ACC112 (cell line): ENCODE data around the gene ARHGEF12.

ENCODE experiments used
- H2AFZ ChIP-seq: fragments of 200-600 bp; sonication (generic); one replicate; pipeline ENCODE4 v1.6.0; 2017; ENCODE audit warnings: antibody characterized with exemption, low read length; ENCODE audit not compliant: unreplicated experiment
- H3K27ac ChIP-seq: fragments of 200-600 bp; sonication (generic); 2 replicates; pipeline ENCODE4 v1.5.1; 2014; ENCODE audit warnings: low read depth, mild to moderate bottlenecking, antibody characterized with exemption, low read length, moderate library complexity
- H3K27me3 ChIP-seq: fragments of 200-600 bp; sonication (generic); 2 replicates; pipeline ENCODE4 v1.6.1; 2014; ENCODE audit warnings: mild to moderate bottlenecking, antibody characterized with exemption, low read length, moderate library complexity, mixed read lengths; ENCODE audit not compliant: insufficient read depth
- H3K36me3 ChIP-seq: fragments of 200-600 bp; sonication (generic); 2 replicates; pipeline ENCODE4 v1.6.1; 2016; ENCODE audit warnings: mild to moderate bottlenecking, antibody characterized with exemption, low read length, moderate library complexity, mixed read lengths; ENCODE audit not compliant: insufficient read depth
- H3K4me1 ChIP-seq: fragments of 200-600 bp; sonication (generic); one replicate; pipeline ENCODE4 v1.6.1; 2016; ENCODE audit warnings: low read length, mixed read lengths; ENCODE audit not compliant: insufficient read depth, unreplicated experiment, control insufficient read depth
- H3K4me3 ChIP-seq: fragments of 200-600 bp; sonication (generic); 2 replicates; pipeline ENCODE4 v1.5.1; 2014; ENCODE audit warnings: mild to moderate bottlenecking, low read depth, low read length
- H3K79me2 ChIP-seq: fragments of 200-600 bp; sonication (generic); one replicate; pipeline ENCODE4 v1.6.0; 2016; ENCODE audit warnings: low read length; ENCODE audit not compliant: control insufficient read depth, unreplicated experiment, insufficient read depth

Gene ARHGEF12

DNA sequence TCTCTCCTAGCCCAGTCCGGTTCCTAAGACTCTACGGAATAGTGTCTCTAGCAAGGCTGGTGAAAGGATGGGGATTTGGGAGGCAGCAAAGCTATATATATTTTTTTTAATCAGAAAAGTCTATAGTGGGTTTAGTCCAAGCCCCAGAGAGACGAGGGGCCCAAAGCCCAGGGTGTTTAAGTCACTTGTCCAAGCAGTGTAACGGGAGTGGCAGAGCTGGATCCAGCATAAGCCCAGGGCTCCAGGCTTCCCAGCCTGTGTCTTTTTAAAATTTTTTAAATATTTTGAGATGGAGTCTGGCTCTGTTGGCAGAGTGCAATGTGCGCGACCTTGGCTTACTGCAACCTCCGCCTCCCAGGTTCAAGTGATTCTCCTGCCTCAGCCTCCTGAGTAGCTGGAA lies 182.1 kb downstream of the ARHGEF12 start:
- no peaks in the 10 kb centered on the region for H3K36me3 ChIP-seq
- H3K27ac ChIP-seq, result no peak overlapping the region
- H2AFZ ChIP-seq, result no peak overlapping the region
- H3K79me2 ChIP-seq, result no peaks in the 10 kb centered on the region
- peaks cover 23% of the 10 kb centered on the region for H3K27me3 ChIP-seq
- H3K4me3 ChIP-seq, result no peak overlapping the region
- no peaks in the 10 kb centered on the region for H3K4me1 ChIP-seq

DNA sequence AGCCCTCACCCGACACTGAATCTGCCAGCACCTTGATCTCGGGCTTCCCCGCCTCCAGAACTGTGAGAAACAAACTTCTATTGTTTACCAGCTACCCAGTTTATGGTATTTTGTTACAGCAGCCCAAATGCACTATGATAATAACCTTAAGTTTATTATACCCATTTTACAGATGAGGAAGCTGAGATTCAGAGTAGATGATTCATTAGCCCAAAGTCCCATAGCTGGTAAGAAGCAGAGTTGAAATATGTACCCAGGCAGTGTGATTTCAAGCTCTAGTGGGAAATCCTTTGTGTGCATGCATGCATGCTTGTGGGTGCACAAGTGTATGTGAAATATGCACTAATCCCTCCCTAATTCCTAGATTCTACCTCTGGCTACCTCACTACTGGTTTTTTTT lies 183.3 kb downstream of the ARHGEF12 start:
- no peak overlapping the region for H2AFZ ChIP-seq

DNA sequence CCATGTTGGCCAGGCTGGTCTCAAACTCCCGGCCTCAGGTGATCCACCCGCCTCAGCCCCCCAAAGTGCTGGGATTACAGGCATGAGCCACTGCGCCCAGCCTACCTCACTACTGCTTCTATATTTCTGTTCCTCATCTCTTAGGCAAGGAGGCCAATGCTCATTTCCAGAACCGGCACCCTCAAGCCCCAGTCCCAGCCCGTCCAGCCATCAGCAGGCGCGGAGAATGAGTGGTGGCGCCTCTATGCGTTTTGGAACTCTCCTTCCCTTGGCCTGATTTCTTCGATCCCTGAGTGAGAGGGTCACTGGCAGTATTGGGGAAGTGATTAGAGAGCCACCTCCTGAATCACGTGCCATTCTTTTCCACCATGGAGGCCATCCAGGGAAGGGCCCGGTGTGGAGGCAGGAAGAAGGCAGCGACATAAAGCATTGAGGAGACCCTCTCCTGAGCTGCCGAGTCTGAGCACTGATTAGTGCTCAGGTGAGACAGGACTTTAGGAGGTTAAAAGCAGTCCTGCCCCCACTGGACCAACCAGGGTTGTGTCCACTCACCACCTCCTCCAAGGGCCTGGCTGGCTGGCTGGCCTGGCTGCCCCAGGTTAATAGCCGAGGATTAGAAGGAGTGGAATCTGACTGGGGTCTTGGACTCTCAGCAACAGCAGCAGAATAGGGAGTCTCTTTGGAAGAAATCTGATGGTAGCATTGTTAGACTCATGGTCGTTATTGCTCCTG lies 184.0 kb downstream of the ARHGEF12 start:
- Histone ChIP-seq H3K4me1 (no peaks in the 10 kb centered on the region), H3K27me3 (peaks cover 24% of the 10 kb centered on the region), H3K79me2 (no peaks in the 10 kb centered on the region), H3K4me3 (no peak overlapping the region), H2AFZ (no peak overlapping the region), H3K36me3 (no peaks in the 10 kb centered on the region), H3K27ac (no peak overlapping the region)

More for the DNA sequence above, 183.3 kb downstream of the ARHGEF12 start:
- Histone ChIP-seq H3K36me3 (no peaks in the 10 kb centered on the region), H3K27ac (no peak overlapping the region), H3K4me3 (no peak overlapping the region), H3K79me2 (no peaks in the 10 kb centered on the region), H3K27me3 (peaks cover 29% of the 10 kb centered on the region), H3K4me1 (no peaks in the 10 kb centered on the region)

DNA sequence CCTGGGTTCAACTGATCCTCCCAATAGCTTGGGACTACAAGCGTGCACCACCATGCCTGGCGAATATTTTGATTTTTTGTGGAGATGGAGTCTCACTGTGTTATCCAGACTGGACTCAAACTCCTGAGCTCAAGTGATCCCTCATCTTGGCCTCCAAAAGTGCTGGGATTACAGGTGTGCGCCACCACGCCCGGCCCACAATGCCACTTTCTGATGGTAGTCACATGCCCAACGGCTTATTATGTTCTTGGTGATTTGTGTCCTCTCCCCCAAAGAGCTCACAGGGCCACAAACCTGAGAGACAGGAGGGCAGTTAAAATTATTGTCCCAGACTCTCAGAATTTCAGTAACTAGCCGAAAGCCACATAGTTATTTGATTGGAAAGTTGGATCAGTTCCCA lies 185.0 kb downstream of the ARHGEF12 start:
- Histone ChIP-seq H2AFZ (no peak overlapping the region), H3K4me1 (no peaks in the 10 kb centered on the region), H3K4me3 (no peak overlapping the region), H3K79me2 (no peaks in the 10 kb centered on the region), H3K27ac (no peak overlapping the region), H3K36me3 (no peaks in the 10 kb centered on the region), H3K27me3 (peaks cover 23% of the 10 kb centered on the region)

DNA sequence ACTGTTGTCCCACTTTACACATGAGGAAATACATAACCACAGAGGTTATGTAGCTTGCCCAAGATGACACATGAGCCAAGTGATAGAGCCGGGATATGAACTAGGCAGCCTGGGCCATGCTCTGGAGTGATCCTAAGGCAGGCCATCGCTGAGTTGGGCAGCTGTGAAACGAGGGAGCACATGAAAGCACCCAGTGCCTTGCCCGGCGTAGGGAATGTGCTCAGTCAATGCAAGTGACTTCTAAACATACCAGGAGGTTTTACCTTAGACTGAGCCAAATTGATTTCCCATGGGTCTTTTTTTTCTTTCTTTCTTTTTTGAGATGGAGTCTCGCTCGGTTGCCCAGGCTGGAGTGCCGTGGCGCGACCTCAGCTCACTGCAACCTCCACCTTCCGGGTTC lies 185.8 kb downstream of the ARHGEF12 start:
- Histone ChIP-seq H3K4me1 (no peaks in the 10 kb centered on the region), H3K27ac (no peak overlapping the region), H3K79me2 (no peaks in the 10 kb centered on the region), H3K27me3 (peaks cover 28% of the 10 kb centered on the region), H2AFZ (no peak overlapping the region), H3K36me3 (no peaks in the 10 kb centered on the region), H3K4me3 (no peak overlapping the region)

DNA sequence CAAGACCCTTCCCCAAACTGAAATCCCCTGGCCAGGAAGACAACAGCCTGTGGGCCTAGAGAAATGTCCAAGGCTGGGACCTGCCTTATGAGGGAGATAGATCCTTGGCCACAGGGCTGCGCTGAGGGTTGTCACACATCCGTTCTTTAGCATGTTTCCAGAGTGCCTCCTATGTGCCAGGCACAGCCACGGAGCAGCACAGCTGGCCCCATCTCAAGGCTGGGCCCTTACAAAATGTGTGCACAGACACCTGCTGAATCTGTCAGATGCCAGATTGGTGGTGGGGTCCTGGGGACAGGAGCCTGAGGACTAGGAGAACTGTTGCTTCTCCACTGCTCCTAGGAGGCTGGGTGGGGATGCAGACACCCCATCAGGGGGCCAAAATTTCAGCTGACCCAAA lies 186.5 kb downstream of the ARHGEF12 start:
- H3K27me3 ChIP-seq, result peaks cover 32% of the 10 kb centered on the region
- no peak overlapping the region for H2AFZ ChIP-seq
- no peaks in the 10 kb centered on the region for H3K4me1 ChIP-seq
- no peak overlapping the region for H3K27ac ChIP-seq
- H3K79me2 ChIP-seq, result no peaks in the 10 kb centered on the region
- no peak overlapping the region for H3K4me3 ChIP-seq
- H3K36me3 ChIP-seq, result no peaks in the 10 kb centered on the region

DNA sequence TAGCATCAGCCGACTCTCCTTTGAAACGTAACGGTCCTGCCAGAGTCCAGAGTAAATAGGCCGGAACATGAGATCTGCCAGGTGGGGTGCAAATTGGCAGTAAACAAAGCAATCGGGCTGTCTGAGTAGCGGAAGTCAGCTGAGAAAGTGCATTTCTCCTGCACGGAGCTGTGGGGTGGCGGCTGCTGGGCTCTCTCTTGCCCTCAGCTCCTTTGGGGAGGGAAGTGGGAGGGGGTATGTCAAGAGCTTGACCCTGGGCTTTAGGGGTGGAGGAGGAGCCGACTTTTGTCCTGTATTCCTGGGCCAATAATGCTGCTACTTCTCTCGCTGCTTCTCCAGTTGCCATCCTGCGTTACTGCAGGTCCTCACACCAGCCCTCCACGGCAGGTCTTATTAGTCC lies 187.0 kb downstream of the ARHGEF12 start:
- H3K4me1 ChIP-seq, result no peaks in the 10 kb centered on the region
- no peaks in the 10 kb centered on the region for H3K36me3 ChIP-seq
- peaks cover 32% of the 10 kb centered on the region for H3K27me3 ChIP-seq
- no peaks in the 10 kb centered on the region for H3K79me2 ChIP-seq
- no peak overlapping the region for H3K27ac ChIP-seq
- no peak overlapping the region for H3K4me3 ChIP-seq
- no peak overlapping the region for H2AFZ ChIP-seq

DNA sequence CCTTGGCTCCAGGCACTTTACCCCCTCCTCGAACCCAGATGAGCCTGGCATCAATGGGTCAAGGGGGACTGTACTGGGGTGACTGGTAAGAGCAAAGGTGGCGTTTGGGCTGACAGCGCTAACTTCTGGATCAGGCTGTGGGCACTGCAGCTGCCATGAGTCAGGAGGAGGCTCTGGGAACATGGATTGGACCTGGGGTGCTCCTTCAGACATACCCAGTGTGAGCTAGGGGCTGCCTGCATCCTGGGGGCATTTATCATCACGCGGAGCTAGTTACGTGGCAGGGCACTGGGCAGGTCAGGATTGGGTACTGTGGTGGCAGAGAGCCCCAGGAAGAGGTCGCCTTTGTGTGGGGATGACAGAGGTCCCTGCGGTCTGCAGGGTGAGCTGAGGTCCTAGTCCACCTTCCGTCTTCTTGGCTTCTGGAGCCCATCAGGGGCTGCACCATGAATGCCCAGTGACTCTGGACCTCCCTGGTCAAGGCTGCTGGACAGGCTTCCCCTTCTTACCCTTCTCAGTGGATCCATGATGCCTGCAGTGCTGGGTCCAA lies 188.4 kb downstream of the ARHGEF12 start:
- no peaks in the 10 kb centered on the region for H3K4me1 ChIP-seq
- peaks cover 39% of the 10 kb centered on the region for H3K27me3 ChIP-seq
- H3K79me2 ChIP-seq, result no peaks in the 10 kb centered on the region
- no peak overlapping the region for H3K27ac ChIP-seq
- H2AFZ ChIP-seq, result no peak overlapping the region
- no peaks in the 10 kb centered on the region for H3K36me3 ChIP-seq
- no peak overlapping the region for H3K4me3 ChIP-seq

DNA sequence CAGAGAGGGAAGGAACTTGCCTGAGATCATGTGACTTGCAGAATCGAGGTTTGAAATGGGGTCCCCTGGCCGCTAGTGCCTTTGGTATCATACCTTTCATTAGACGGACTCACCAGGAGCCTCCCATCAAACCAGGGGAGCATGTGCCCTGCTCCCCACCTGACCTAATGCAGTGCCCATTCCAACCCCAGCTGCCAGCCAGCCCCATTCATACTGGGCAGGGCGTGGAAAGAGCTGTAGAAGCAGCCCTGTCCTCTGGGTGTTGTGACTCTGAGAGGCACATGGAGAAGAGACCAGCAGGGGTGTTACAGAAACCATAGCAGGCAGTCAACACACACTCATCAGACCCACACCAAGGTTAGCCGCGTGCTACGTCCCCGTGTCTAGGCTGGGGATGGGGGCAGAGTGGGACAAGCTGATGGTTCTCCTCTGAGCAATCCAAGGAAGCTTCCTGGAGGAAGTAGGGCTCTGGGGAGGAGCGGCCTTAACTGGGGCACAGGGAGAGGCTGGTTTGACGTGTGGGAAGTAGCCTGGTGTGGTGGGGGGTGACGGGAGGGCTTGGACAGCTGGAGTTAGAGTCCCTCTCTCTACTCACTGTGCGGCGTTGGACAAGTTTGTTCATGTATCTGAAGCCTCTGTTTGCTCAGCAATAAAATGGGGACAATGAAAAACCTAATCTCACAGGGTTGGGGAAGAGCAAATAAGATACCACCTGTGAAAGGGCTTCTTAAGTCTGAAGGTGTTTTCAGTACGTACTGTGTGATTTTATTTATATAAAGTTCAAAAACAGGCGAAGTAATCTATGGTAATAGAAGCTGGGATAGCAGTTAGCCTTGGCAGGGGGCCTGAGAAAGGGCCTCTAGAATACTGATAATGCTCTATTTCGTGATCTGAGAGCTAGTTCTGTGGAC lies 189.3 kb downstream of the ARHGEF12 start:
- Histone ChIP-seq H2AFZ (no peak overlapping the region), H3K4me3 (no peak overlapping the region), H3K27me3 (peaks cover 40% of the 10 kb centered on the region), H3K27ac (no peak overlapping the region), H3K79me2 (no peaks in the 10 kb centered on the region), H3K4me1 (no peaks in the 10 kb centered on the region), H3K36me3 (no peaks in the 10 kb centered on the region)

DNA sequence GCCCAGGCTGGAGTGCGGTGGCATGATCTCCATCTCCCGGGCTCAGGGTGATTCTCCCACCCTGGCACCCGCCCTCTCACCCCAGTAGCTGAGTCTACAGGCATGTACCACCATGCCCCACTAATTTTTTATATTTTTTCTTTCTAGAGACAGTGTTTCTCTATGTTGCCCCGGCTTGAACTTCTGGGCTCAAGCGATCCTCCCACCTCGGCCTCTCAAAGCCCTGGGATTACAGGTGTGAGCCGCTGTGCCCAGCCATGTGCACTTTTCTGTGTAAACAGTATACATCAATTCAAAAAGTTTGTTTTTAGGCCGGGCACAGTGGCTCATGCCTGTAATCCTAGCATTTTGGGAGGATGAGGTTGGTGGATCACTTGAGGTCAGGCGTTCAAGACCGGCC lies 190.0 kb downstream of the ARHGEF12 start:
- Histone ChIP-seq H3K4me3 (no peak overlapping the region), H3K79me2 (no peaks in the 10 kb centered on the region), H3K4me1 (no peaks in the 10 kb centered on the region)

More for the DNA sequence above, 190.0 kb downstream of the ARHGEF12 start:
- Histone ChIP-seq H3K36me3 (no peaks in the 10 kb centered on the region), H2AFZ (no peak overlapping the region), H3K27me3 (peaks cover 40% of the 10 kb centered on the region), H3K27ac (no peak overlapping the region)
